HG02798 (cell line): Measurements from ENCODE around the gene KCNJ18.
"Not testable (repeated sequence)": the region's sequence is repeated elsewhere in the genome, so short reads cannot be mapped to it uniquely, and the experiment has no call there.

Experiments used
- ATAC-seq: cut with Tn5 transposase; IDR thresholded peaks from one replicate; pipeline ENCODE4 v1.9.1; 2021; ENCODE audit warnings: mild to moderate bottlenecking; ENCODE audit not compliant: unreplicated experiment, poor library complexity

Gene KCNJ18

GRCh38 chr17:21702029-21702428 lies 9.7 kb downstream of the KCNJ18 start:
- not testable (repeated sequence) for ATAC-seq

- ATAC-seq, result not testable (repeated sequence)
Measured at GRCh38 chr17:21702521-21702920, 10.2 kb downstream of the KCNJ18 start.

- ATAC-seq, result not testable (repeated sequence)
Measured at GRCh38 chr17:21702940-21703640, 10.8 kb downstream of the KCNJ18 start.

- not testable (repeated sequence) for ATAC-seq
Measured at GRCh38 chr17:21703891-21704872, 11.9 kb downstream of the KCNJ18 start.

GRCh38 chr17:21705021-21705601 lies 12.8 kb downstream of the KCNJ18 start:
- no peak for ATAC-seq

GRCh38 chr17:21705746-21706145 lies 13.4 kb downstream of the KCNJ18 start:
- ATAC-seq, result not testable (repeated sequence)

- ATAC-seq, result not testable (repeated sequence)
Measured at GRCh38 chr17:21706546-21706945, 14.2 kb downstream of the KCNJ18 start.

- not testable (repeated sequence) for ATAC-seq
Measured at GRCh38 chr17:21707131-21707530, 14.8 kb downstream of the KCNJ18 start.

- ATAC-seq, result not testable (repeated sequence)
Measured at GRCh38 chr17:21707711-21708611, 15.6 kb downstream of the KCNJ18 start.

GRCh38 chr17:21708612-21709535 lies 16.6 kb downstream of the KCNJ18 start:
- not testable (repeated sequence) for ATAC-seq

- not testable (repeated sequence) for ATAC-seq
Measured at GRCh38 chr17:21709994-21710393, 17.7 kb downstream of the KCNJ18 start.

GRCh38 chr17:21710486-21710885 lies 18.2 kb downstream of the KCNJ18 start:
- ATAC-seq, result not testable (repeated sequence)

GRCh38 chr17:21711182-21711581 lies 18.9 kb downstream of the KCNJ18 start:
- ATAC-seq, result no peak

GRCh38 chr17:21713020-21713419 lies 20.7 kb downstream of the KCNJ18 start:
- ATAC-seq, result not testable (repeated sequence)

- not testable (repeated sequence) for ATAC-seq
Measured at GRCh38 chr17:21713631-21714030, 21.3 kb downstream of the KCNJ18 start.

GRCh38 chr17:21714676-21715075 lies 22.4 kb downstream of the KCNJ18 start:
- not testable (repeated sequence) for ATAC-seq

GRCh38 chr17:21715877-21716276 lies 23.6 kb downstream of the KCNJ18 start:
- ATAC-seq, result not testable (repeated sequence)

GRCh38 chr17:21718971-21719370 lies 26.6 kb downstream of the KCNJ18 start:
- not testable (repeated sequence) for ATAC-seq
